Uterus (tissue), 2 donors: Measurements from ENCODE around the gene FBXW12.

ENCODE experiments used
- POLR2A ChIP-seq, 2 donors: fragments of 450-650 bp; IDR thresholded peaks; one replicate each; pipeline ENCODE4 v1.6.1; 2016; ENCODE audit warnings: antibody characterized with exemption in 2 of 2, mild to moderate bottlenecking in 1 of 2, moderate library complexity in 1 of 2
- TF ChIP-seq, protein P1 (sequence below), 4 experiments: fragments of 200-600 bp in 2 of 4; fragments of 450-650 bp in 2 of 4; sonication (generic) in 2 of 4; IDR thresholded peaks; one replicate each; pipeline ENCODE4 v1.5.1; 2016 to 2019; ENCODE audit warnings: antibody characterized with exemption in 4 of 4, mild to moderate bottlenecking in 2 of 4, moderate library complexity in 1 of 4

DNA sequence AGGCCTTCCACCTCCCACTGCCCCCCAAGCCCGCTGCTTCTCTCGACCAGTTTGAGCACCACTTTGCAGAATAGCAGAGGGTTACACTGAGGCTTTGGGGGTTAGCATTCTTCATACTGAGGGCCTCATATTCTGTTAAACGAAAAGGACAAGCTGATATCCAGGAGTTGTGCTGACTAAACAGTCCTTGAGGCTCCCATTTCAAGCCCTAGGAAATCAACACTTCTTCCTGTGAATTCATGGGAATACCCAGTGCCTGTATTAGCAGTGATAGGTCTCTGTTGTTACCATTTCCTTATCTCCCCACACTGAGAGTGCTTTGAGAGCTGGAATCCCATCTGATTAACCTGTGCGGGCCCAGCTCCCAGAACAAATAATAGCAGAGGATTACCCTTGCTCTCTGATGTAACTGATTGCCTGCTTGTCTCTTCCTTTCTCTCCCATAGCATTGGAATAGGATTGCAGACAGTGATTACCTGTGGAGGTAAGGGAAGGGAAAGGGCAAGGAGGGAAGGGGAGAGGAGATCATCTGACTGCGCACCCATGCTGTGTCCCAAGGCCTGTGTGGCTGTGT is 930 bp downstream of the FBXW12 start:
- TF ChIP-seq, protein P1, sequence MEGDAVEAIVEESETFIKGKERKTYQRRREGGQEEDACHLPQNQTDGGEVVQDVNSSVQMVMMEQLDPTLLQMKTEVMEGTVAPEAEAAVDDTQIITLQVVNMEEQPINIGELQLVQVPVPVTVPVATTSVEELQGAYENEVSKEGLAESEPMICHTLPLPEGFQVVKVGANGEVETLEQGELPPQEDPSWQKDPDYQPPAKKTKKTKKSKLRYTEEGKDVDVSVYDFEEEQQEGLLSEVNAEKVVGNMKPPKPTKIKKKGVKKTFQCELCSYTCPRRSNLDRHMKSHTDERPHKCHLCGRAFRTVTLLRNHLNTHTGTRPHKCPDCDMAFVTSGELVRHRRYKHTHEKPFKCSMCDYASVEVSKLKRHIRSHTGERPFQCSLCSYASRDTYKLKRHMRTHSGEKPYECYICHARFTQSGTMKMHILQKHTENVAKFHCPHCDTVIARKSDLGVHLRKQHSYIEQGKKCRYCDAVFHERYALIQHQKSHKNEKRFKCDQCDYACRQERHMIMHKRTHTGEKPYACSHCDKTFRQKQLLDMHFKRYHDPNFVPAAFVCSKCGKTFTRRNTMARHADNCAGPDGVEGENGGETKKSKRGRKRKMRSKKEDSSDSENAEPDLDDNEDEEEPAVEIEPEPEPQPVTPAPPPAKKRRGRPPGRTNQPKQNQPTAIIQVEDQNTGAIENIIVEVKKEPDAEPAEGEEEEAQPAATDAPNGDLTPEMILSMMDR (IDR thresholded peaks at IDR 0.05): no peak
- TF ChIP-seq POLR2A (IDR thresholded peaks at IDR 0.05): no peak
